Upper lobe of right lung (tissue), 1 donor: ENCODE results near the gene DNAJC15. TPM values are rescaled to one million over a fixed set of nuclear protein-coding genes. Genes with fewer than 3 reads are reported as not detected.
"Not testable (repeated sequence)": the region's sequence is repeated elsewhere in the genome, so short reads cannot be mapped to it uniquely, and the experiment has no call there.

Source experiments
- ATAC-seq: fragments of 200-7000 bp; cut with Tn5 transposase; one replicate; pipeline ENCODE4 v1.9.1; 2020; ENCODE audit warnings: mild to moderate bottlenecking, moderate library complexity
- DNase-seq: peaks from one replicate; pipeline ENCODE4 v3.0.0-alpha.2; 2020
- H3K27ac ChIP-seq: fragments of 200-600 bp; one replicate; pipeline ENCODE4 v1.8.0; 2022
- H3K27me3 ChIP-seq: fragments of 200-600 bp; one replicate; pipeline ENCODE4 v1.8.0; 2022; ENCODE audit warnings: mild to moderate bottlenecking
- H3K36me3 ChIP-seq: fragments of 200-600 bp; one replicate; pipeline ENCODE4 v1.8.0; 2022
- H3K4me1 ChIP-seq: fragments of 200-600 bp; one replicate; pipeline ENCODE4 v1.8.0; 2022
- H3K4me3 ChIP-seq: fragments of 200-600 bp; one replicate; pipeline ENCODE4 v1.8.0; 2022; ENCODE audit warnings: mild to moderate bottlenecking
- H3K9me3 ChIP-seq: fragments of 200-600 bp; one replicate; pipeline ENCODE4 v1.8.0; 2022
- CTCF ChIP-seq: fragments of 200-600 bp; IDR thresholded peaks from one replicate; pipeline ENCODE4 v1.8.0; 2022; ENCODE audit warnings: antibody characterized with exemption
- intact Hi-C: fragments of 100-400 bp; cut with DNase I; formaldehyde crosslinking; loops from one replicate; pipeline ENCODE4 v1.11.0; 2022
- total RNA-seq: library from RNA; stranded (reverse); fragmentation: NEBNext Ultra II Directional; extraction: Animal tissue kit (Norgen Biotek cat#: 25700); gene quantifications from one replicate; pipeline ENCODE4 v1.2.1, GENCODE V29; 2021
- donor health status: DM: no; HTN: yes; CAD: no; lungs with severe emphysema.

Gene DNAJC15
- total RNA-seq, 1 donor from 2014 or later, result 15.1 TPM

DNA sequence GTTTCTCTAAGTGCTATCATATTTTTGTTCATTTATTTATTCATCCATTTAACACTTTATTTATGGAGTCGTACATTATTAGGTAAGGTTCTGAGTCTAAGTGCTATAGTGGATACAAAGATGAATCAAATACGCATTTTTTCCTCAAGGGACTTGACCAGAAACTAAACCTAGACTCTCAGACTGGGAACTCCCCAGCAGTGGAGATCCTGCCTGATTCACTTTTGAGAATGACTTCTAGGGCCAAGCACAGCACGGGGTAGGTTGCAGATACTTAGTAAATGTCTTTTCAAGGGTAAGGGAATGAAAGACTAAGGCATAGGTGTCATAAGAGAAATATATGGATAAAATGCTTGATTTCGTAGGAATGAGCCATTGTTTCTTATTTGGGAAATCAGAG is 7.2 kb downstream of the DNAJC15 start:
- intact Hi-C loops, result no loop called here
- no peak overlapping the region for H3K4me3 ChIP-seq
- no peak overlapping the region for H3K27ac ChIP-seq
- no peaks in the 10 kb centered on the region for H3K9me3 ChIP-seq
- H3K27me3 ChIP-seq, result no peaks in the 10 kb centered on the region
- peaks cover 8% of the 10 kb centered on the region for H3K36me3 ChIP-seq
- peaks cover 11% of the 10 kb centered on the region for H3K4me1 ChIP-seq
- no peak for TF ChIP-seq CTCF
- DNase-seq (no peak), ATAC-seq (no peak)

- DNase-seq, result no peak
- no peaks in the 10 kb centered on the region for H3K9me3 ChIP-seq
- H3K27ac ChIP-seq, result no peak overlapping the region
- H3K4me3 ChIP-seq, result no peak overlapping the region
- peak; percentile 67 for ATAC-seq
- intact Hi-C loops, result no loop called here
- peaks cover 6% of the 10 kb centered on the region for H3K4me1 ChIP-seq
- no peaks in the 10 kb centered on the region for H3K27me3 ChIP-seq
- TF ChIP-seq CTCF, result no peak
- peaks cover 8% of the 10 kb centered on the region for H3K36me3 ChIP-seq
Measured at GRCh38 chr13:43031881-43032280, 8.5 kb downstream of the DNAJC15 start.

DNA sequence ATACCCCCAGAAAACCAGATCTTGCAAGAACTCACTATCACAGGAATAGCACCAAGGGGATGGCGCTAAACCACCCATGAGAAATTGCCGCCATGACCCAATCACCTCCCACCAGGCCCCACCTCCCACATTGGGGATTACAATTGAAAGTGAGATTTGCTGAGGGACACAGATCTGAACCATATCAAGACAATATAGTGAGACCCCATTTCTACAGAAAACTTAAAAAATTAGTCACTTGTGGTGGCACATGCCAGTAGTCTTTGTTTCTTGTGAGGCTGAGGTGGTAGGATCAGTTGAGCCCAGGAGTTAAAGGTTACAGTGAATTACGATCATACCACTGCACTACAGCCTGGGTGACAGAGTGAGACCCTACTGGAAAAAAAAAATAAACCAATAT is 9.7 kb downstream of the DNAJC15 start:
- H3K4me3 ChIP-seq, result no peak overlapping the region
- ATAC-seq (no peak), DNase-seq (no peak)
- TF ChIP-seq CTCF, result no peak
- peaks cover 8% of the 10 kb centered on the region for H3K4me1 ChIP-seq
- H3K27me3 ChIP-seq, result no peaks in the 10 kb centered on the region
- no peak overlapping the region for H3K27ac ChIP-seq
- H3K36me3 ChIP-seq, result peaks cover 4% of the 10 kb centered on the region
- H3K9me3 ChIP-seq, result no peaks in the 10 kb centered on the region
- intact Hi-C loops, result no loop called here

DNA sequence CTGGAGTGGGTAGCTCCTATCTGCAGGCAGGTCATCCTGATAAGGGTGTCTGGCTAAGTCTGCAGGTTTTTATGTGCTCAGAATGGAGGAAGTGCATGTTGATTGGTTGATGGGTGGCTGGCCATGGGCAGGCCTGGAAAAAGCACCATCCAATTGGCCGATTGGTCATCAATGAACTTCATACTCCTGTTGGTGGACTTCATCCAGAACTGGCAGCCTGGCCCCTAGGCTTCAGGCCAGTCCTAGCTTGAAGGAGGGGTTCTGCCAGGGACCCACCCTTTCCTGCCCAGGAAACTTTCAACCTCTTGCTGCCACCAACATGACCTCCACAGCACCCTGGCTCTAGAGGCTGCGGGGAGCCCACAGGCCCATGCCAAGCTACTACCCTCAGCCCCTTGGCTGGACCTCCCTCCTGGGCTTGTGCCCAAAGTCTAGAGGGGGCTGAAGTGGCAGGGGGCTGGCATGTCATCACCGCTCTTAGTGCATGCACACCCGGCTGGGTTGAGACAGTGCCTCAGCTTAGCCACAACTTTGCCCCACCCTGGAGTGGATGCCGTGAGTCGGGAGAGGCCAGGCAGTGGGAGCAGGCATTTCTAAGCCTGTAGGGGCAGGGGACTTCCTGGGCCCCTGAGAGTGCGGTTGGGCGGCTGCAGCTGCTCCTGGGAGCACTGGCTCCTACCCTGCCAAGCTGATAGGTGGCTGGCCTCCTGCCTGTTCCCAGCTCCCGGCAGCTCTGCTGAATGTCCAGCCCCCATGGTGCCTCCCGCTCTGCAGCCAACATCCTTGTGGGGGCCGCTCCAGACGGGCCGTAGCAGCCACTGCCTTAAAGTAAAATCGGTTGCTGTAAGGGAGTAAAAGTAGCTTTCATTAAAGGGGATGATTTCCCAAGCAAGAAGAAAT is 13.2 kb downstream of the DNAJC15 start:
- no peak overlapping the region for H3K27ac ChIP-seq
- ATAC-seq (peak; percentile 68), DNase-seq (peak; percentile 70)
- H3K4me3 ChIP-seq, result no peak overlapping the region
- no peaks in the 10 kb centered on the region for H3K27me3 ChIP-seq
- no peaks in the 10 kb centered on the region for H3K36me3 ChIP-seq
- intact Hi-C loops, result no loop called here
- TF ChIP-seq CTCF, result no peak
- H3K4me1 ChIP-seq, result peaks cover 11% of the 10 kb centered on the region
- no peaks in the 10 kb centered on the region for H3K9me3 ChIP-seq

DNA sequence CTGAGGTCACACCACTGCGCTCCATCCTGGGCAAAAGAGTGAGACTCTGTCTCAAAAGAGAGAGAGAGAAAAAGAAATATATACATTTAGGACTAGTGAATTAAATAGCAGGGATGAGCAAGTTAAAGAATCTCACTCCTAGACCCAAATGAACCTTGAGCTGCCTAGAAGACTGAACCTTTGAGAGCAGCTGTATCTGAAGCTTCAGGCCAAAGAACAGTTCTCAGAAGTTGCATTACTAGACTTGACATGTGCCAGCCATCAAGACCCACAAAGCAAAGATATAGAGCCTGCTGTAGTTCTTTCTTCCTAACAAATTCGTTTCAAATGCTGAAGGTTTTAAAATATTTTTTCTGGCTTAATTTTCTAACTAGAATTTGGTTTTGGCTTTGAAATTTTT is 16.6 kb downstream of the DNAJC15 start:
- no peaks in the 10 kb centered on the region for H3K27me3 ChIP-seq
- no peak for TF ChIP-seq CTCF
- H3K4me1 ChIP-seq, result peaks cover 12% of the 10 kb centered on the region
- no peak overlapping the region for H3K27ac ChIP-seq
- DNase-seq (no peak), ATAC-seq (no peak)
- no peaks in the 10 kb centered on the region for H3K36me3 ChIP-seq
- intact Hi-C loops, result no loop called here
- H3K4me3 ChIP-seq, result no peak overlapping the region
- H3K9me3 ChIP-seq, result no peaks in the 10 kb centered on the region

DNA sequence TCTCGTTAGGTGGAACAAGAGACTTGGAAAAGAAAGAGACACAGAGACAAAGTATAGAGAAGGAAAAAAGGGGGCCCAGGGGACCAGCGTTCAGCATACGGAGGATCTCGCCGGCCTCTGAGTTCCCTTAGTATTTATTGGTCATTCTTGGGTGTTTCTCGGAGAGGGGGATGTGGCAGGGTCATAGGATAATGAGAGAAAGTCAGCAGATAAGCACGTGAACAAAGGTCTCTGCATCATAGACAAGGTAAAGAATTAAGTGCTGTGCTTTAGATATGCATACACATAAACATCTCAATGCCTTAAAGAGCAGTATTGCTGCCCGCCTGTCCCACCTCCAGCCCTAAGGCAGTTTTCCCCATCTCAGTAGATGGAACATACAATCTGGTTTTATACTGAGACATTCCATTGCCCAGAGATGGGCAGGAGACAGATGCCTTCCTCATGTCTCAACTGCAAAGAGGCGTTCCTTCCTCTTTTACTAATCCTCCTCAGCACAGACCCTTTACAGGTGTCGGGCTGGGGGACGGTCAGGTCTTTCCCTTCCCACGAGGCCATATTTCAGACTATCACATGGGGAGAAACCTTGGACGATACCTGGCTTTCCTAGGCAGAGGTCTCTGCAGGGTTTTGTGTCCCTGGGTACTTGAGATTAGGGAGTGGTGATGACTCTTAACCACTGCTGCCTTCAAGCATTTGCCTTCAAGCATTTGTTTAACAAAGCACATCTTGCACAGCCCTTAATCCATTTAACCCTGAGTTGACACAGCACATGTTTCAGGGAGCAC is 17.4 kb downstream of the DNAJC15 start:
- DNase-seq, H3K27ac ChIP-seq, H3K4me3 ChIP-seq, intact Hi-C loops, H3K27me3 ChIP-seq, H3K36me3 ChIP-seq, H3K9me3 ChIP-seq: not testable (repeated sequence)
- H3K4me1 ChIP-seq, result peaks cover 15% of the 10 kb centered on the region
- peak; percentile 81 for ATAC-seq
